ENCODE data around the gene ADAT1. TPM values are rescaled to one million over a fixed set of nuclear protein-coding genes. Genes with fewer than 3 reads are reported as not detected.

The ADAT1 gene
- total RNA-seq (ENCODE audit: insufficient read depth, low replicate concordance) = 58.5 TPM

- peak; percentile 99 for DNase-seq (ENCODE audit: low spot score)
These were observed at the start of gene ADAT1 for GRCh38 chr16:75622761-75623605. Gene ADAT1, minus strand, starts transcription at chr16:75623281. Its CDS starts 2,482 bp downstream, at chr16:75620799.

GRCh38 chr16:75667503-75667902 is 44.4 kb upstream of the ADAT1 start:
- DNase-seq (ENCODE audit: low spot score) = no peak

- no peak for DNase-seq (ENCODE audit: low spot score)
These were observed 37.7 kb upstream of the ADAT1 start for GRCh38 chr16:75660726-75661302.

GRCh38 chr16:75660321-75660720 is 37.2 kb upstream of the ADAT1 start:
- DNase-seq (ENCODE audit: low spot score) = no peak

- no peak for DNase-seq (ENCODE audit: low spot score)
These were observed 35.1 kb upstream of the ADAT1 start for GRCh38 chr16:75658175-75658574.

GRCh38 chr16:75653922-75654321 is 30.8 kb upstream of the ADAT1 start:
- no peak for DNase-seq (ENCODE audit: low spot score)

GRCh38 chr16:75648265-75649076 is 25.4 kb upstream of the ADAT1 start:
- DNase-seq (ENCODE audit: low spot score) = peak; percentile 83

GRCh38 chr16:75647492-75648264 is 24.6 kb upstream of the ADAT1 start, which contains the start of the genes KARS1 and TERF2IP:
Gene KARS1, minus strand, starts transcription at chr16:75647665. Its CDS starts 26 bp downstream, at chr16:75647639.
Gene TERF2IP, plus strand, starts transcription at chr16:75647773. Its CDS starts 110 bp downstream, at chr16:75647883.
- DNase-seq (ENCODE audit: low spot score) = peak; percentile 97

GRCh38 chr16:75647112-75647491 is 24.0 kb upstream of the ADAT1 start:
- DNase-seq (ENCODE audit: low spot score) = no peak

- no peak for DNase-seq (ENCODE audit: low spot score)
These were observed 21.3 kb upstream of the ADAT1 start for GRCh38 chr16:75644240-75645012.

GRCh38 chr16:75640598-75640997 is 17.5 kb upstream of the ADAT1 start:
- no peak for DNase-seq (ENCODE audit: low spot score)

GRCh38 chr16:75635036-75635435 is 12.0 kb upstream of the ADAT1 start:
- DNase-seq (ENCODE audit: low spot score) = no peak

- DNase-seq (ENCODE audit: low spot score) = no peak
These were observed 9.8 kb upstream of the ADAT1 start for GRCh38 chr16:75632857-75633256.

- DNase-seq (ENCODE audit: low spot score) = no peak
These were observed 7.0 kb upstream of the ADAT1 start for GRCh38 chr16:75630052-75630451.

- DNase-seq (ENCODE audit: low spot score) = no peak
These were observed 6.1 kb upstream of the ADAT1 start for GRCh38 chr16:75629132-75629531.

- DNase-seq (ENCODE audit: low spot score) = no peak
These were observed 5.3 kb upstream of the ADAT1 start for GRCh38 chr16:75628351-75628750.

GRCh38 chr16:75627851-75628250 is 4.8 kb upstream of the ADAT1 start:
- DNase-seq (ENCODE audit: low spot score) = no peak

GRCh38 chr16:75626806-75627205 is 3.7 kb upstream of the ADAT1 start:
- DNase-seq (ENCODE audit: low spot score) = no peak

- peak; percentile 92 for DNase-seq (ENCODE audit: low spot score)
These were observed 1.8 kb upstream of the ADAT1 start for GRCh38 chr16:75624921-75625334.

- peak; percentile 73 for DNase-seq (ENCODE audit: low spot score)
These were observed 2.0 kb downstream of the ADAT1 start for GRCh38 chr16:75621170-75621477.

Data from umbilical cord (tissue), 2 donors.